GM23338 (cell line): ENCODE measurements around the gene MAP2K3. TPM values are rescaled to one million over a fixed set of nuclear protein-coding genes. Genes with fewer than 3 reads are reported as not detected.

Experiments
- ATAC-seq: fragments of 200-7000 bp; cut with Tn5 transposase; 3 replicates; pipeline ENCODE4 v1.9.1; 2020
- DNase-seq: peaks from one replicate; pipeline ENCODE4 v3.0.0-alpha.2; 2015; ENCODE audit warnings: low spot score
- H2AFZ ChIP-seq: fragments of 200-600 bp; sonication (generic); 2 replicates; pipeline ENCODE4 v1.8.0; 2016; ENCODE audit warnings: antibody characterized with exemption, mild to moderate bottlenecking, moderate library complexity
- H3F3A ChIP-seq: fragments of 200-600 bp; sonication (generic); replicated peaks from 2 replicates; pipeline ENCODE4 v1.8.0; 2017; ENCODE audit warnings: antibody characterized with exemption, mixed run types, low read depth
- H3K27ac ChIP-seq: fragments of 200-600 bp; sonication (generic); 2 replicates; pipeline ENCODE4 v1.6.1; 2016; ENCODE audit warnings: low read depth
- H3K27me3 ChIP-seq: fragments of 200-600 bp; sonication (generic); 2 replicates; pipeline ENCODE4 v1.8.0; 2016; ENCODE audit warnings: mild to moderate bottlenecking, mixed run types, moderate library complexity; ENCODE audit not compliant: insufficient read depth
- H3K36me3 ChIP-seq: fragments of 200-600 bp; sonication (generic); 2 replicates; pipeline ENCODE4 v1.8.0; 2016; ENCODE audit warnings: mild to moderate bottlenecking; ENCODE audit not compliant: insufficient read depth
- H3K4me1 ChIP-seq: fragments of 200-600 bp; sonication (generic); 2 replicates; pipeline ENCODE4 v1.8.0; 2016; ENCODE audit warnings: mild to moderate bottlenecking, moderate library complexity; ENCODE audit not compliant: insufficient read depth
- H3K4me2 ChIP-seq: fragments of 200-600 bp; sonication (generic); 2 replicates; pipeline ENCODE4 v1.7.1; 2017; ENCODE audit warnings: mixed run types
- H3K4me3 ChIP-seq: fragments of 200-600 bp; sonication (generic); 2 replicates; pipeline ENCODE4 v1.6.1; 2016; ENCODE audit warnings: mixed run types
- H3K79me2 ChIP-seq: fragments of 200-600 bp; sonication (generic); replicated peaks from 2 replicates; pipeline ENCODE4 v1.8.0; 2017; ENCODE audit warnings: mild to moderate bottlenecking; ENCODE audit not compliant: insufficient read depth
- H3K9me2 ChIP-seq: fragments of 200-600 bp; sonication (generic); 2 replicates; pipeline ENCODE4 v1.8.0; 2017; ENCODE audit not compliant: insufficient read depth
- H4K20me1 ChIP-seq: fragments of 200-600 bp; sonication (generic); replicated peaks from 2 replicates; pipeline ENCODE4 v1.8.0; 2017; ENCODE audit warnings: mild to moderate bottlenecking; ENCODE audit not compliant: insufficient read depth
- H3K27ac Mint-ChIP-seq: 2 replicates; pipeline ENCODE4 v1.8.0; 2020; ENCODE audit warnings: inconsistent platforms, mild to moderate bottlenecking, moderate library complexity, mixed read lengths
- H3K27me3 Mint-ChIP-seq: 3 replicates; pipeline ENCODE4 v1.8.0; 2022; ENCODE audit warnings: low read depth, mild to moderate bottlenecking, moderate library complexity, mixed read lengths, inconsistent platforms; ENCODE audit not compliant: insufficient read depth, poor library complexity
- H3K36me3 Mint-ChIP-seq: 3 replicates; pipeline ENCODE4 v1.8.0; 2021; ENCODE audit warnings: low read depth, mild to moderate bottlenecking, inconsistent platforms, moderate library complexity, mixed read lengths
- H3K4me1 Mint-ChIP-seq: 3 replicates; pipeline ENCODE4 v1.8.0; 2020; ENCODE audit warnings: mild to moderate bottlenecking, inconsistent platforms, mixed read lengths
- H3K4me3 Mint-ChIP-seq: 3 replicates; pipeline ENCODE4 v1.8.0; 2021; ENCODE audit warnings: moderate library complexity, mild to moderate bottlenecking, inconsistent platforms, mixed read lengths
- H3K9me3 Mint-ChIP-seq: 3 replicates; pipeline ENCODE4 v1.8.0; 2020; ENCODE audit warnings: moderate library complexity, mild to moderate bottlenecking, inconsistent platforms, mixed read lengths
- CREB1 ChIP-seq: fragments of 250-450 bp; sonication (Bioruptor Pico); IDR thresholded peaks from 2 replicates; pipeline ENCODE4 v1.5.0; 2020; ENCODE audit warnings: low read depth, mild to moderate bottlenecking, moderate library complexity
- EZH2 ChIP-seq: fragments of 200-600 bp; sonication (generic); IDR thresholded peaks from one replicate; pipeline ENCODE4 v1.8.0; 2017; ENCODE audit warnings: antibody characterized with exemption, mild to moderate bottlenecking, low read depth; ENCODE audit not compliant: unreplicated experiment
- EZH2phosphoT487 ChIP-seq: fragments of 200-600 bp; sonication (generic); IDR thresholded peaks from one replicate; pipeline ENCODE4 v1.8.1; 2018; ENCODE audit warnings: antibody characterized with exemption; ENCODE audit not compliant: unreplicated experiment
- JUNB ChIP-seq: IDR thresholded peaks from one replicate; pipeline ENCODE4 v1.6.1; 2016; ENCODE audit warnings: antibody characterized with exemption; ENCODE audit not compliant: unreplicated experiment
- POLR2AphosphoS5 ChIP-seq: IDR thresholded peaks from 2 replicates; pipeline ENCODE4 v1.6.1; 2016; ENCODE audit warnings: antibody characterized with exemption, low read depth
- ZNF114 ChIP-seq: fragments of 250-450 bp; sonication (Bioruptor Pico); IDR thresholded peaks from 2 replicates; pipeline ENCODE4 v1.5.0; 2020; ENCODE audit warnings: mild to moderate bottlenecking, moderate library complexity
- polyA plus RNA-seq: library from polyadenylated mRNA; unstranded; fragments of >200 nt; fragmentation: Nextera tagmentation; extraction: Ambion mirVana; gene quantifications from 2 replicates; pipeline ENCODE4 v1.2.1, GENCODE V29; 2016
- total RNA-seq: library from RNA; depleted of rRNA; stranded (reverse); fragments of >200 nt; shearing (Covaris generic); gene quantifications from 2 replicates; pipeline ENCODE4 v1.2.3, GENCODE V29; 2014
- TF ChIP-seq, protein P1 (sequence below), 2 experiments: fragments of 200-600 bp in 1 of 2; sonication (generic) in 1 of 2; conservative IDR thresholded peaks; 2 replicates each; pipeline versions ENCODE4 v1.5.1 to v1.6.1; 2016 to 2017; ENCODE audit warnings: antibody characterized with exemption in 2 of 2, low read depth in 2 of 2, mild to moderate bottlenecking in 2 of 2, moderate library complexity in 1 of 2
- TF ChIP-seq, protein P2 (sequence below): fragments of 250-450 bp; sonication (Bioruptor Pico); IDR thresholded peaks from 2 replicates; pipeline ENCODE4 v1.5.0; 2020; ENCODE audit warnings: mild to moderate bottlenecking, moderate library complexity
- TF ChIP-seq, protein P3 (sequence below): IDR thresholded peaks from one replicate; pipeline ENCODE4 v1.6.1; 2018; ENCODE audit warnings: antibody characterized with exemption; ENCODE audit not compliant: unreplicated experiment
- TF ChIP-seq, protein P4 (sequence below): IDR thresholded peaks from 2 replicates; pipeline ENCODE4 v1.6.1; 2016; ENCODE audit warnings: antibody characterized with exemption

The MAP2K3 gene
- total and polyA plus RNA-seq, 2 experiments from 2014 or later: 28.5 to 31.7 TPM

DNA sequence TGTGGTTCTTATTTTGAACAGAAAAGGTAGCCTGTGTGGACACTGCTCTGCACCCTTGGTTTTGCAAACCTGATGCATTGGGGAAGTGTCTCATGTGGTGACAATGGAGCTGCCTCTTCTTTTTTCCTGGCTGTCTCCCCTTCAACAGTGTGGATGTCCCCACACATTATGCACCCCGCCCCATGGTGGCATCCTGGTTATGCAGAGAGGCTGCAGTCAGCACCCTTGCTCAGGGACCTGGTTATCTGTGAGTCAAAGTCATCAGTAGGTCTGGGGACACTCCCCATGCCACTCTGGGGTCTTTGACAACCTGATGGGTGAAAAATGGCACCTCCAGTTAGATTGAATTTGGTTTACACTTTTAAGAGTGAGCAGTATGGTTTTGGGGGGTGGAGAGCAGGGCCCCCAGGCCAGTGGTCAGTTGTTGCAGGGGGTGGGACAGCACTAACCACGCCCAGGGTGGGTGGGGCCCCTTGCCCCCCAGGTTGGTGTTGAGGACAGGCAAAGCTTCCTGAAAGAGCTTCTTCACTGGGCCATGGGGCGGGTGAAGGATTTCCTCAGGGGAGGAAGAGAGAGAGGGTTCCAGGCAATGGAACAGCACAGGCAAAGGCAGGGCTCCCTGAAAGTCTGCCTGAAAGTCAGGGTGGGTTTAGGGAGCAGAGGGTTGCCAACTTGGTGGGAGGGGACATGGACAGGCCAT lies 67.0 kb downstream of the MAP2K3 start:
- Histone ChIP-seq H2AFZ (no peak overlapping the region), H3K79me2 (no peaks in the 10 kb centered on the region), H3K27ac (no peak overlapping the region), H3F3A (no peaks in the 10 kb centered on the region), H3K4me3 (no peak overlapping the region), H3K36me3 (no peaks in the 10 kb centered on the region), H3K27me3 (no peaks in the 10 kb centered on the region), H4K20me1 (no peaks in the 10 kb centered on the region), H3K4me2 (no peak overlapping the region), H3K9me2 (no peaks in the 10 kb centered on the region), H3K4me1 (no peaks in the 10 kb centered on the region)
- peaks cover 11% of the 10 kb centered on the region for H3K27me3 Mint-ChIP-seq
- no peaks in the 10 kb centered on the region for H3K36me3 Mint-ChIP-seq
- H3K4me1 Mint-ChIP-seq: 0 out of 3 replicates have a peak, but pooled peaks cover 3% of the 10 kb centered on the region
- DNase-seq (no peak), ATAC-seq (no peak)
- H3K27ac Mint-ChIP-seq: no peak overlapping the region
- TF ChIP-seq CREB1: no peak
- no peak for TF ChIP-seq ZNF114
- TF ChIP-seq, protein P1, sequence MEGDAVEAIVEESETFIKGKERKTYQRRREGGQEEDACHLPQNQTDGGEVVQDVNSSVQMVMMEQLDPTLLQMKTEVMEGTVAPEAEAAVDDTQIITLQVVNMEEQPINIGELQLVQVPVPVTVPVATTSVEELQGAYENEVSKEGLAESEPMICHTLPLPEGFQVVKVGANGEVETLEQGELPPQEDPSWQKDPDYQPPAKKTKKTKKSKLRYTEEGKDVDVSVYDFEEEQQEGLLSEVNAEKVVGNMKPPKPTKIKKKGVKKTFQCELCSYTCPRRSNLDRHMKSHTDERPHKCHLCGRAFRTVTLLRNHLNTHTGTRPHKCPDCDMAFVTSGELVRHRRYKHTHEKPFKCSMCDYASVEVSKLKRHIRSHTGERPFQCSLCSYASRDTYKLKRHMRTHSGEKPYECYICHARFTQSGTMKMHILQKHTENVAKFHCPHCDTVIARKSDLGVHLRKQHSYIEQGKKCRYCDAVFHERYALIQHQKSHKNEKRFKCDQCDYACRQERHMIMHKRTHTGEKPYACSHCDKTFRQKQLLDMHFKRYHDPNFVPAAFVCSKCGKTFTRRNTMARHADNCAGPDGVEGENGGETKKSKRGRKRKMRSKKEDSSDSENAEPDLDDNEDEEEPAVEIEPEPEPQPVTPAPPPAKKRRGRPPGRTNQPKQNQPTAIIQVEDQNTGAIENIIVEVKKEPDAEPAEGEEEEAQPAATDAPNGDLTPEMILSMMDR (conservative IDR thresholded peaks at IDR 0.05; ENCODE audit: low read depth in 2 of 2): no peak
- TF ChIP-seq, protein P2, sequence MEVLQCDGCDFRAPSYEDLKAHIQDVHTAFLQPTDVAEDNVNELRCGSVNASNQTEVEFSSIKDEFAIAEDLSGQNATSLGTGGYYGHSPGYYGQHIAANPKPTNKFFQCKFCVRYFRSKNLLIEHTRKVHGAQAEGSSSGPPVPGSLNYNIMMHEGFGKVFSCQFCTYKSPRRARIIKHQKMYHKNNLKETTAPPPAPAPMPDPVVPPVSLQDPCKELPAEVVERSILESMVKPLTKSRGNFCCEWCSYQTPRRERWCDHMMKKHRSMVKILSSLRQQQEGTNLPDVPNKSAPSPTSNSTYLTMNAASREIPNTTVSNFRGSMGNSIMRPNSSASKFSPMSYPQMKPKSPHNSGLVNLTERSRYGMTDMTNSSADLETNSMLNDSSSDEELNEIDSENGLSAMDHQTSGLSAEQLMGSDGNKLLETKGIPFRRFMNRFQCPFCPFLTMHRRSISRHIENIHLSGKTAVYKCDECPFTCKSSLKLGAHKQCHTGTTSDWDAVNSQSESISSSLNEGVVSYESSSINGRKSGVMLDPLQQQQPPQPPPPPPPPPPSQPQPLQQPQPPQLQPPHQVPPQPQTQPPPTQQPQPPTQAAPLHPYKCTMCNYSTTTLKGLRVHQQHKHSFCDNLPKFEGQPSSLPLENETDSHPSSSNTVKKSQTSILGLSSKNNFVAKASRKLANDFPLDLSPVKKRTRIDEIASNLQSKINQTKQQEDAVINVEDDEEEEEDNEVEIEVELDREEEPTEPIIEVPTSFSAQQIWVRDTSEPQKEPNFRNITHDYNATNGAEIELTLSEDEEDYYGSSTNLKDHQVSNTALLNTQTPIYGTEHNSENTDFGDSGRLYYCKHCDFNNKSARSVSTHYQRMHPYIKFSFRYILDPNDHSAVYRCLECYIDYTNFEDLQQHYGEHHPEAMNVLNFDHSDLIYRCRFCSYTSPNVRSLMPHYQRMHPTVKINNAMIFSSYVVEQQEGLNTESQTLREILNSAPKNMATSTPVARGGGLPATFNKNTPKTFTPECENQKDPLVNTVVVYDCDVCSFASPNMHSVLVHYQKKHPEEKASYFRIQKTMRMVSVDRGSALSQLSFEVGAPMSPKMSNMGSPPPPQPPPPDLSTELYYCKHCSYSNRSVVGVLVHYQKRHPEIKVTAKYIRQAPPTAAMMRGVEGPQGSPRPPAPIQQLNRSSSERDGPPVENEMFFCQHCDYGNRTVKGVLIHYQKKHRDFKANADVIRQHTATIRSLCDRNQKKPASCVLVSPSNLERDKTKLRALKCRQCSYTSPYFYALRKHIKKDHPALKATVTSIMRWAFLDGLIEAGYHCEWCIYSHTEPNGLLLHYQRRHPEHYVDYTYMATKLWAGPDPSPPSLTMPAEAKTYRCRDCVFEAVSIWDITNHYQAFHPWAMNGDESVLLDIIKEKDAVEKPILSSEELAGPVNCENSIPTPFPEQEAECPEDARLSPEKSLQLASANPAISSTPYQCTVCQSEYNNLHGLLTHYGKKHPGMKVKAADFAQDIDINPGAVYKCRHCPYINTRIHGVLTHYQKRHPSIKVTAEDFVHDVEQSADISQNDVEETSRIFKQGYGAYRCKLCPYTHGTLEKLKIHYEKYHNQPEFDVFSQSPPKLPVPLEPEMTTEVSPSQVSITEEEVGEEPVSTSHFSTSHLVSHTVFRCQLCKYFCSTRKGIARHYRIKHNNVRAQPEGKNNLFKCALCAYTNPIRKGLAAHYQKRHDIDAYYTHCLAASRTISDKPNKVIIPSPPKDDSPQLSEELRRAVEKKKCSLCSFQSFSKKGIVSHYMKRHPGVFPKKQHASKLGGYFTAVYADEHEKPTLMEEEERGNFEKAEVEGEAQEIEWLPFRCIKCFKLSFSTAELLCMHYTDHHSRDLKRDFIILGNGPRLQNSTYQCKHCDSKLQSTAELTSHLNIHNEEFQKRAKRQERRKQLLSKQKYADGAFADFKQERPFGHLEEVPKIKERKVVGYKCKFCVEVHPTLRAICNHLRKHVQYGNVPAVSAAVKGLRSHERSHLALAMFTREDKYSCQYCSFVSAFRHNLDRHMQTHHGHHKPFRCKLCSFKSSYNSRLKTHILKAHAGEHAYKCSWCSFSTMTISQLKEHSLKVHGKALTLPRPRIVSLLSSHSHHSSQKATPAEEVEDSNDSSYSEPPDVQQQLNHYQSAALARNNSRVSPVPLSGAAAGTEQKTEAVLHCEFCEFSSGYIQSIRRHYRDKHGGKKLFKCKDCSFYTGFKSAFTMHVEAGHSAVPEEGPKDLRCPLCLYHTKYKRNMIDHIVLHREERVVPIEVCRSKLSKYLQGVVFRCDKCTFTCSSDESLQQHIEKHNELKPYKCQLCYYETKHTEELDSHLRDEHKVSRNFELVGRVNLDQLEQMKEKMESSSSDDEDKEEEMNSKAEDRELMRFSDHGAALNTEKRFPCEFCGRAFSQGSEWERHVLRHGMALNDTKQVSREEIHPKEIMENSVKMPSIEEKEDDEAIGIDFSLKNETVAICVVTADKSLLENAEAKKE (CRISPR knock-in tag): no peak
- TF ChIP-seq POLR2AphosphoS5: no peak
- TF ChIP-seq JUNB: no peak
- no peak for TF ChIP-seq EZH2
- TF ChIP-seq, protein P3, sequence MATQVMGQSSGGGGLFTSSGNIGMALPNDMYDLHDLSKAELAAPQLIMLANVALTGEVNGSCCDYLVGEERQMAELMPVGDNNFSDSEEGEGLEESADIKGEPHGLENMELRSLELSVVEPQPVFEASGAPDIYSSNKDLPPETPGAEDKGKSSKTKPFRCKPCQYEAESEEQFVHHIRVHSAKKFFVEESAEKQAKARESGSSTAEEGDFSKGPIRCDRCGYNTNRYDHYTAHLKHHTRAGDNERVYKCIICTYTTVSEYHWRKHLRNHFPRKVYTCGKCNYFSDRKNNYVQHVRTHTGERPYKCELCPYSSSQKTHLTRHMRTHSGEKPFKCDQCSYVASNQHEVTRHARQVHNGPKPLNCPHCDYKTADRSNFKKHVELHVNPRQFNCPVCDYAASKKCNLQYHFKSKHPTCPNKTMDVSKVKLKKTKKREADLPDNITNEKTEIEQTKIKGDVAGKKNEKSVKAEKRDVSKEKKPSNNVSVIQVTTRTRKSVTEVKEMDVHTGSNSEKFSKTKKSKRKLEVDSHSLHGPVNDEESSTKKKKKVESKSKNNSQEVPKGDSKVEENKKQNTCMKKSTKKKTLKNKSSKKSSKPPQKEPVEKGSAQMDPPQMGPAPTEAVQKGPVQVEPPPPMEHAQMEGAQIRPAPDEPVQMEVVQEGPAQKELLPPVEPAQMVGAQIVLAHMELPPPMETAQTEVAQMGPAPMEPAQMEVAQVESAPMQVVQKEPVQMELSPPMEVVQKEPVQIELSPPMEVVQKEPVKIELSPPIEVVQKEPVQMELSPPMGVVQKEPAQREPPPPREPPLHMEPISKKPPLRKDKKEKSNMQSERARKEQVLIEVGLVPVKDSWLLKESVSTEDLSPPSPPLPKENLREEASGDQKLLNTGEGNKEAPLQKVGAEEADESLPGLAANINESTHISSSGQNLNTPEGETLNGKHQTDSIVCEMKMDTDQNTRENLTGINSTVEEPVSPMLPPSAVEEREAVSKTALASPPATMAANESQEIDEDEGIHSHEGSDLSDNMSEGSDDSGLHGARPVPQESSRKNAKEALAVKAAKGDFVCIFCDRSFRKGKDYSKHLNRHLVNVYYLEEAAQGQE: no peak
- TF ChIP-seq EZH2phosphoT487: no peak
- TF ChIP-seq, protein P4, sequence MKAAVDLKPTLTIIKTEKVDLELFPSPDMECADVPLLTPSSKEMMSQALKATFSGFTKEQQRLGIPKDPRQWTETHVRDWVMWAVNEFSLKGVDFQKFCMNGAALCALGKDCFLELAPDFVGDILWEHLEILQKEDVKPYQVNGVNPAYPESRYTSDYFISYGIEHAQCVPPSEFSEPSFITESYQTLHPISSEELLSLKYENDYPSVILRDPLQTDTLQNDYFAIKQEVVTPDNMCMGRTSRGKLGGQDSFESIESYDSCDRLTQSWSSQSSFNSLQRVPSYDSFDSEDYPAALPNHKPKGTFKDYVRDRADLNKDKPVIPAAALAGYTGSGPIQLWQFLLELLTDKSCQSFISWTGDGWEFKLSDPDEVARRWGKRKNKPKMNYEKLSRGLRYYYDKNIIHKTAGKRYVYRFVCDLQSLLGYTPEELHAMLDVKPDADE: no peak
- H3K4me3 Mint-ChIP-seq: no peak overlapping the region
- H3K9me3 Mint-ChIP-seq: no peaks in the 10 kb centered on the region
